Uterus (tissue), 2 donors: ENCODE data around the gene GPANK1.

ENCODE experiments used
- CTCF ChIP-seq, 4 experiments: fragments of 200-600 bp in 2 of 4; fragments of 450-650 bp in 2 of 4; sonication (generic) in 2 of 4; IDR thresholded peaks; one replicate each; pipeline ENCODE4 v1.5.1; 2016 to 2019; ENCODE audit warnings: antibody characterized with exemption in 4 of 4, mild to moderate bottlenecking in 2 of 4, moderate library complexity in 1 of 4
- POLR2A ChIP-seq, 2 donors: fragments of 450-650 bp; IDR thresholded peaks; one replicate each; pipeline ENCODE4 v1.6.1; 2016; ENCODE audit warnings: antibody characterized with exemption in 2 of 2, mild to moderate bottlenecking in 1 of 2, moderate library complexity in 1 of 2

GRCh38 chr6:31639449-31639861 lies 25.3 kb downstream of the GPANK1 start:
- TF ChIP-seq CTCF (IDR thresholded peaks at IDR 0.05) (no peak), POLR2A (IDR thresholded peaks at IDR 0.05) (no peak)
